SW 1271 (cell line): ENCODE measurements around the gene TMEM218.

ENCODE experiments used
- DNase-seq, 2 experiments: peaks; one replicate each; lab custom pipeline; 2025; lab: John Stamatoyannopoulos, UW

The TMEM218 gene

GRCh38 chr11:125055107-125055715 is 56.2 kb downstream of the TMEM218 start:
- no peak for DNase-seq

DNA sequence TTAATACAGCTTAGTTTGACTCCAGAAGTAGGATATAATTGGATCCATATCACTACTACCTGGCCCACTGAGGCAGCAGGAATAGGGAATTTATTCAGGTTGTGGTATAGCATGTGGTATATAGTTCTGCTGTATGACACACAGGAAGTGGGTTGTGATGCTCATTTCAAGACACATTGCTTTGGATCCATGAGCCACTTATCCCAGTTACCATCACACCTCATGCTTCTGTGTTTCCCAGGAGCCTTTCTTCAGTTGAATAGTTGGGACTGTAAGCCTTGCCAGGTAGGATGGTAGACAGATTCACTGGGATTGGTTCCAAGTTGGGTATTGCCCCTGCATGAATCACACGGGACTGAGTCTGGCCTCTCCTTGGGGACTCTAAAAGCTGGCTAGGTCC is 58.3 kb downstream of the TMEM218 start:
- no peak for DNase-seq

GRCh38 chr11:125052047-125052446 is 59.4 kb downstream of the TMEM218 start:
- no peak for DNase-seq

- no peak for DNase-seq
These were observed 62.1 kb downstream of the TMEM218 start for GRCh38 chr11:125049164-125049792.
